IMR-90 (cell line): ENCODE measurements around the gene SRBD1. TPM values are rescaled to one million over a fixed set of nuclear protein-coding genes. Genes with fewer than 3 reads are reported as not detected.
A peak's percentile ranks its signal among the peaks of the same experiment; 100 is the strongest.

Experiments
- ATAC-seq: fragments of 200-7000 bp; cut with Tn5 transposase; 2 replicates; pipeline ENCODE4 v1.9.1; 2020; ENCODE audit warnings: low read depth, mild to moderate bottlenecking, moderate library complexity
- BruUV-seq: library from RNA; stranded (reverse); fragments of 400-500 nt; replicated peaks from 2 replicates; lab custom pipeline; 2021; lab: Mats Ljungman, UMichigan
- CTCF ChIA-PET: fragments of 300-600 bp; formaldehyde crosslinking; extraction: SDS; loops from one replicate; lab custom pipeline; 2021; ENCODE audit warnings: antibody characterized with exemption; lab: Yijun Ruan, JAX
- POLR2A ChIA-PET: fragments of 300-600 bp; sonication (Branson Sonifier 250); formaldehyde crosslinking; loops from one replicate; lab custom pipeline; 2022; ENCODE audit warnings: antibody characterized with exemption; ENCODE audit not compliant: unreplicated experiment; lab: Charles Lee
- DNase-seq: peaks from one replicate; pipeline ENCODE4 v3.0.0; 2013
- H2AFZ ChIP-seq: replicated peaks from 2 replicates; pipeline ENCODE3; 2013; ENCODE audit warnings: low read length, mild to moderate bottlenecking; ENCODE audit not compliant: poor library complexity
- H2AK5ac ChIP-seq: 2 replicates; pipeline ENCODE4 v1.6.1; 2013; ENCODE audit warnings: low read depth, low read length, inconsistent platforms
- H2AK9ac ChIP-seq: replicated peaks from 2 replicates; pipeline ENCODE3; 2013; ENCODE audit warnings: mild to moderate bottlenecking, low read depth, low read length, moderate library complexity; ENCODE audit not compliant: poor library complexity
- H2BK120ac ChIP-seq: 2 replicates; pipeline ENCODE4 v1.6.1; 2013; ENCODE audit warnings: low read depth, low read length, inconsistent platforms
- H2BK15ac ChIP-seq: 3 replicates; pipeline ENCODE4 v1.6.1; 2013; ENCODE audit warnings: low read depth, low read length, inconsistent platforms
- H2BK20ac ChIP-seq: 2 replicates; pipeline ENCODE4 v1.6.1; 2013; ENCODE audit warnings: low read depth, mild to moderate bottlenecking, inconsistent platforms, low read length, moderate library complexity
- H2BK5ac ChIP-seq: 2 replicates; pipeline ENCODE4 v1.6.1; 2013; ENCODE audit warnings: mild to moderate bottlenecking, low read depth, low read length, inconsistent platforms; ENCODE audit not compliant: poor library complexity, severe bottlenecking
- H3K14ac ChIP-seq: replicated peaks from 2 replicates; pipeline ENCODE4 v1.6.1; 2013; ENCODE audit warnings: low read depth, low read length, inconsistent platforms
- H3K18ac ChIP-seq: 2 replicates; pipeline ENCODE4 v1.6.1; 2013; ENCODE audit warnings: low read depth, low read length, control low read depth
- H3K23ac ChIP-seq: 2 replicates; pipeline ENCODE4 v1.6.1; 2013; ENCODE audit warnings: low read depth, low read length, inconsistent platforms
- H3K27ac ChIP-seq: 2 replicates; pipeline ENCODE4 v1.5.1; 2013; ENCODE audit warnings: mild to moderate bottlenecking, control low read depth, low read length; ENCODE audit not compliant: insufficient read depth
- H3K27me3 ChIP-seq: 2 replicates; pipeline ENCODE4 v1.6.1; 2013; ENCODE audit warnings: low read length; ENCODE audit not compliant: control insufficient read depth, insufficient read depth
- H3K36me3 ChIP-seq: 2 replicates; pipeline ENCODE4 v1.6.1; 2013; ENCODE audit warnings: low read length, mixed read lengths; ENCODE audit not compliant: control insufficient read depth, insufficient read depth
- H3K4ac ChIP-seq: 2 replicates; pipeline ENCODE4 v1.6.1; 2013; ENCODE audit warnings: low read depth, low read length, inconsistent platforms
- H3K4me1 ChIP-seq: 2 replicates; pipeline ENCODE4 v1.6.1; 2013; ENCODE audit warnings: low read length, mixed read lengths; ENCODE audit not compliant: control insufficient read depth, insufficient read depth
- H3K4me2 ChIP-seq: 2 replicates; pipeline ENCODE4 v1.6.1; 2013; ENCODE audit warnings: low read depth, mild to moderate bottlenecking, control low read depth, low read length, moderate library complexity
- H3K4me3 ChIP-seq: 2 replicates; pipeline ENCODE4 v1.5.1; 2013; ENCODE audit warnings: low read depth, mild to moderate bottlenecking, control low read depth, low read length, moderate library complexity; ENCODE audit not compliant: insufficient read depth
- H3K56ac ChIP-seq: 2 replicates; pipeline ENCODE4 v1.6.1; 2013; ENCODE audit warnings: low read length, inconsistent platforms; ENCODE audit not compliant: insufficient read depth; ENCODE audit errors: extremely low read depth
- H3K79me1 ChIP-seq, 2 experiments: 2 replicates each; pipeline ENCODE4 v1.6.1; 2013; ENCODE audit warnings: low read length in 2 of 2, inconsistent platforms in 1 of 2, low read depth in 1 of 2
- H3K9ac ChIP-seq: 2 replicates; pipeline ENCODE4 v1.6.1; 2013; ENCODE audit warnings: low read depth, low read length, control low read depth
- H3K9me1 ChIP-seq: 2 replicates; pipeline ENCODE4 v1.6.1; 2013; ENCODE audit warnings: low read length, inconsistent platforms; ENCODE audit not compliant: insufficient read depth
- H3K9me3 ChIP-seq: 2 replicates; pipeline ENCODE4 v1.6.1; 2013; ENCODE audit warnings: low read length; ENCODE audit not compliant: control insufficient read depth, insufficient read depth
- H4K20me1 ChIP-seq: 2 replicates; pipeline ENCODE4 v1.6.1; 2013; ENCODE audit warnings: low read length, inconsistent platforms; ENCODE audit not compliant: insufficient read depth
- H4K5ac ChIP-seq: 2 replicates; pipeline ENCODE4 v1.6.1; 2013; ENCODE audit warnings: mild to moderate bottlenecking, low read depth, low read length, control low read depth
- H4K8ac ChIP-seq, 2 experiments: 2 replicates each; pipeline ENCODE4 v1.6.1; 2013; ENCODE audit warnings: low read depth in 2 of 2, low read length in 2 of 2, control low read depth in 1 of 2, inconsistent platforms in 1 of 2
- H4K91ac ChIP-seq: 2 replicates; pipeline ENCODE4 v1.6.1; 2013; ENCODE audit warnings: low read depth, low read length, inconsistent platforms; ENCODE audit not compliant: insufficient read depth
- BHLHE40 ChIP-seq: fragments of 150-350 bp; IDR thresholded peaks from 2 replicates; pipeline ENCODE4 v1.6.1; 2016; ENCODE audit warnings: mild to moderate bottlenecking, low read depth, low read length
- CHD1 ChIP-seq: IDR thresholded peaks from 2 replicates; pipeline ENCODE4 v1.6.1; 2012; ENCODE audit warnings: low read depth, low read length, improper control_type of control experiment
- CTCF ChIP-seq: conservative IDR thresholded peaks from 2 replicates; pipeline ENCODE4 v1.5.1; 2012; ENCODE audit warnings: mild to moderate bottlenecking, low read depth, low read length, improper control_type of control experiment
- ELK1 ChIP-seq: fragments of 150-350 bp; IDR thresholded peaks from 2 replicates; pipeline ENCODE4 v1.6.1; 2016; ENCODE audit warnings: low read depth, mild to moderate bottlenecking, low read length, moderate library complexity, borderline replicate concordance
- FOS ChIP-seq: fragments of 150-350 bp; IDR thresholded peaks from 2 replicates; pipeline ENCODE4 v1.6.1; 2016; ENCODE audit warnings: low read depth, low read length
- MAFK ChIP-seq: IDR thresholded peaks from 2 replicates; pipeline ENCODE4 v1.6.1; 2012; ENCODE audit warnings: low read depth, low read length, improper control_type of control experiment
- MAZ ChIP-seq: IDR thresholded peaks from 2 replicates; pipeline ENCODE4 v1.6.1; 2012; ENCODE audit warnings: low read depth, mild to moderate bottlenecking, low read length, improper control_type of control experiment, moderate library complexity, borderline replicate concordance
- MXI1 ChIP-seq: IDR thresholded peaks from 2 replicates; pipeline ENCODE4 v1.6.1; 2012; ENCODE audit warnings: low read depth, mild to moderate bottlenecking, low read length, moderate library complexity, borderline replicate concordance
- NFE2L2 ChIP-seq: fragments of 150-350 bp; IDR thresholded peaks from 2 replicates; pipeline ENCODE4 v1.6.1; 2016; ENCODE audit warnings: low read depth, mild to moderate bottlenecking, low read length
- POLR2A ChIP-seq: IDR thresholded peaks from 2 replicates; pipeline ENCODE4 v1.6.1; 2012; ENCODE audit warnings: mild to moderate bottlenecking, low read depth, low read length
- RAD21 ChIP-seq: IDR thresholded peaks from 2 replicates; pipeline ENCODE4 v1.6.1; 2012; ENCODE audit warnings: low read length, improper control_type of control experiment
- RCOR1 ChIP-seq: IDR thresholded peaks from 2 replicates; pipeline ENCODE4 v1.6.1; 2012; ENCODE audit warnings: mild to moderate bottlenecking, low read length, improper control_type of control experiment; ENCODE audit not compliant: insufficient replicate concordance
- RFX5 ChIP-seq: IDR thresholded peaks from 2 replicates; pipeline ENCODE4 v1.8.0; 2012; ENCODE audit warnings: low read depth, mild to moderate bottlenecking, low read length, moderate library complexity
- SMC3 ChIP-seq: fragments of 150-350 bp; IDR thresholded peaks from 2 replicates; pipeline ENCODE4 v1.6.1; 2016; ENCODE audit warnings: low read depth, mild to moderate bottlenecking, antibody characterized with exemption, low read length, moderate library complexity
- WGBS, 2 experiments: methylation state at CpG; one replicate each; pipeline versions ENCODE4 v1.1.5 to v1.1.7; 2013; ENCODE audit warnings: missing lambda C conversion rate in 2 of 2; ENCODE audit not compliant: insufficient read length in 1 of 2; ENCODE audit errors: extremely low coverage in 2 of 2; 5-methylcytosine and 5-hydroxymethylcytosine counted together
- dilution Hi-C: fragments of 300-500 bp; cut with HindIII; formaldehyde crosslinking; loops from one replicate; pipeline ENCODE4 v1.14.3; 2018; ENCODE audit warnings: low sequenced_read_pairs; ENCODE audit not compliant: unreplicated experiment
- in situ Hi-C: fragments of 300-500 bp; cut with MboI; formaldehyde crosslinking; loops from 3 replicates; pipeline ENCODE4 v1.14.3; 2019; ENCODE audit warnings: low sequenced_read_pairs, inconsistent platforms, mixed read lengths
- intact Hi-C: fragments of 100-400 bp; cut with micrococcal nuclease; formaldehyde crosslinking; loops from 2 replicates; pipeline ENCODE4 v1.10.0; 2022
- polyA plus RNA-seq, 3 experiments: library from polyadenylated mRNA; depleted of rRNA; stranded (reverse); fragments of >200 nt; gene quantifications; 2 replicates each; pipeline ENCODE4 v1.2.3, GENCODE V29; 2012; ENCODE audit warnings: low replicate concordance in 1 of 3
- total RNA-seq: library from RNA; depleted of rRNA; stranded (reverse); fragments of >200 nt; gene quantifications from 2 replicates; pipeline ENCODE4 v1.2.3, GENCODE V29; 2012
- TF ChIP-seq, protein P1 (sequence below): fragments of 150-350 bp; IDR thresholded peaks from 2 replicates; pipeline ENCODE4 v1.6.1; 2017; ENCODE audit warnings: mild to moderate bottlenecking, antibody characterized with exemption, low read length, low read depth

Gene SRBD1
- total and polyA plus RNA-seq, 2 of the 4 experiments (the other 2 are of a cell fraction), result 3.5 to 14.7 TPM

GRCh38 chr2:45494275-45494977 lies 116.6 kb downstream of the SRBD1 start:
- no peaks in the 10 kb centered on the region for H3K27me3 ChIP-seq
- ATAC-seq (peak; percentile 62; the same call in 1 of the 2 replicates), DNase-seq (peak; percentile 79)
- H2AK9ac ChIP-seq, result no peak overlapping the region
- dilution Hi-C loops, result no loop called here
- intact Hi-C loops, result loop anchor here (1.0 to 10.0 kb wide), 3 partner anchors 84 to 1020 kb away; no protein-coding TSS in a partner anchor
- BruUV-seq, result no TSS peak
- H2AFZ ChIP-seq, result no peak overlapping the region
- H3K18ac ChIP-seq, result no peak overlapping the region
- no peak overlapping the region for H2BK15ac ChIP-seq
- H3K56ac ChIP-seq, result no peak overlapping the region
- TF ChIP-seq RFX5, result no peak
- no peak for TF ChIP-seq RCOR1
- no peak for TF ChIP-seq MAFK
- peak; percentile 89 for TF ChIP-seq RAD21
- no peak for TF ChIP-seq ELK1
- TF ChIP-seq CTCF, result peak; percentile 93
- peak; percentile 97 for TF ChIP-seq SMC3
- TF ChIP-seq FOS, result no peak
- TF ChIP-seq NFE2L2, result no peak
- TF ChIP-seq BHLHE40, result no peak
- no peak; the same call in 1 of the 2 replicates for TF ChIP-seq CHD1
- no peak for TF ChIP-seq POLR2A
- no peak for TF ChIP-seq MAZ
- TF ChIP-seq, protein P1, sequence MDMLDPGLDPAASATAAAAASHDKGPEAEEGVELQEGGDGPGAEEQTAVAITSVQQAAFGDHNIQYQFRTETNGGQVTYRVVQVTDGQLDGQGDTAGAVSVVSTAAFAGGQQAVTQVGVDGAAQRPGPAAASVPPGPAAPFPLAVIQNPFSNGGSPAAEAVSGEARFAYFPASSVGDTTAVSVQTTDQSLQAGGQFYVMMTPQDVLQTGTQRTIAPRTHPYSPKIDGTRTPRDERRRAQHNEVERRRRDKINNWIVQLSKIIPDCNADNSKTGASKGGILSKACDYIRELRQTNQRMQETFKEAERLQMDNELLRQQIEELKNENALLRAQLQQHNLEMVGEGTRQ, result no peak
- no peak for TF ChIP-seq MXI1
- WGBS, 2 experiments, result no CpG with 5 or more reads among the region's 2 CpGs
- H3K9me3 ChIP-seq, result no peaks in the 10 kb centered on the region
- ChIA-PET CTCF (interaction anchor here (0.8 to 3.0 kb wide), 4 partner anchors 249 to 539 kb away, joined by 3 to 27 read pairs (median 4); no protein-coding TSS in a partner anchor), POLR2A (no interaction called here)
- no peak overlapping the region for H3K23ac ChIP-seq
- H3K9me1 ChIP-seq, result no peaks in the 10 kb centered on the region
- no peak overlapping the region for H3K14ac ChIP-seq
- in situ Hi-C loops, result loop anchor here (5.0 kb wide), 1 partner anchor 507 kb away; no protein-coding TSS in a partner anchor
- H3K79me1 ChIP-seq, result no peaks in the 10 kb centered on the region
- no peak overlapping the region for H3K27ac ChIP-seq
- no peak overlapping the region for H3K9ac ChIP-seq
- H4K5ac ChIP-seq, result no peak overlapping the region
- H3K36me3 ChIP-seq, result no peaks in the 10 kb centered on the region
- no peak overlapping the region for H4K91ac ChIP-seq
- H3K4me1 ChIP-seq, result no peaks in the 10 kb centered on the region; the same call in 1 of the 2 replicates
- H2BK5ac ChIP-seq, result no peak overlapping the region
- no peak overlapping the region for H3K4me3 ChIP-seq
- H2BK120ac ChIP-seq, result no peak overlapping the region
- no peak overlapping the region for H4K8ac ChIP-seq
- no peaks in the 10 kb centered on the region for H4K20me1 ChIP-seq
- H3K4me2 ChIP-seq, result no peak overlapping the region
- no peak overlapping the region for H2BK20ac ChIP-seq
- H2AK5ac ChIP-seq, result no peak overlapping the region
- no peak overlapping the region for H3K4ac ChIP-seq
